H4 (cell line): Measurements from ENCODE around the gene COL12A1. TPM values are rescaled to one million over a fixed set of nuclear protein-coding genes. Genes with fewer than 3 reads are reported as not detected.

Experiments
- DNase-seq: peaks from one replicate; pipeline ENCODE4 v3.0.0-alpha.2; 2015; ENCODE audit warnings: low spot score
- total RNA-seq: library from RNA; depleted of rRNA; stranded (reverse); fragments of >200 nt; shearing (Covaris generic); gene quantifications from 2 replicates; pipeline ENCODE4 v1.2.3, GENCODE V29; 2014; rRNA removed

COL12A1 gene
- total RNA-seq, result 247 and 272 TPM in 2 replicates

DNA sequence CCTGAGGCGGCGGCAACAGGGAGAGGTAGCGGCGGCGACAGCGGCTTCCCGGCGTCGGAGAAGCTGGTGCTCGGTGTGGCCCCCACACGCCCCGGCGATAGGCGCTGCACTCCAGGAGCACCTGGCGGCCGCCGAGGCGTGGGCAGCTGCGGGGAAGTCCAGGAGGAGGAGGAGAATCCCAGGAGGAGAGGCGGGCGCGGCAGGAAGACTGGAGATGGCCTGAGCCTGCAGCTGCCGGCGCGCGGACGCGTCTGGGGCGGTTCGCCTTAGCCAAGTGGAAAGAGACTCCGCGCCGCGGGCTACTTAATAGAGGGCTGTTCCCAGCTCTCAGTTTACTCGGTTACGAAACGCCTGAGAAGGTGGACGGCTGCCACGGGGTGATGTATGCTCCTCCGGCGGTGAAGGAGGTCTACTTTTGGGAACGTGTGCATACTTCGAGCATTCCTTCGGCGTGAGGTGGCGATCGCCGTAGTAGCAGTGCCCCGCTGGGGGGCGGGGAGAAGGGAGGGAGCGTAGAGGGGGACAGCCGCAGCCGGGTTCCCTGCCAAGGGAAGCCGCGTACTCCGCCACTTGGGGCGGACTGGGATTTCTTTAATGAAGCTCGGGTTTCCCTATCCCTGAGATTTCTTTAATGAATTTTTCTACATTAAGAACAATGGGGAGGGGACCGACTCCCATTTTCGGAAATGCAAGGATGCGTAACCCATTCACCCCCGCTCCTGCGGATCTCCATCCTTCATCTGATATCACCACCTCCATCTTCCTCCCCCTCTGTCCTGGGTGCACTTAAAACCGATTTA lies at the start of gene COL12A1:
Gene COL12A1 (minus strand): TSS at position 278 of the 800 bp plus-strand sequence. CDS start 3,261 bp downstream, outside the sequence.
- DNase-seq, result peak; percentile 99

GRCh38 chr6:75250552-75250951 lies 44.7 kb upstream of the COL12A1 start:
- no peak for DNase-seq

- DNase-seq, result no peak
Observed at GRCh38 chr6:75249837-75250236, 44.0 kb upstream of the COL12A1 start.

DNA sequence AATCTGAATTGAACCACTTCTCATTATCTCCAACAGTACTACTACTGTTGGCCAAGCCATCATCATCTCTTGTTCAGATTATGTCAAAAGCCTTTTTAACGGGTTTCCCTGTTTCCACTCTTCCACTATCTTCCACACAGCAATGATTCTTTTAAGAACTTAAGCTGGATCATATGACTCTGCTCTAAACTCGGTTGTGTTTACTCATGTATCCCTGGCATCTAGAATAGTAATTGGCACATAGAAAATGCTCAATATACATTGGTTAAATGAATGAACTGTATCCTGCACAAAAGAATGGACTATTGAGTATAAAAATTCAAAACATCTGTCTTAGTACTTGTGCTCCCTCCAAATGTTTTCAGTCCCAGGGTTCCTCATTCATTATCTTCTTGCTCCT lies 40.5 kb upstream of the COL12A1 start:
- no peak for DNase-seq

GRCh38 chr6:75244063-75244584 lies 38.3 kb upstream of the COL12A1 start:
- no peak for DNase-seq

DNA sequence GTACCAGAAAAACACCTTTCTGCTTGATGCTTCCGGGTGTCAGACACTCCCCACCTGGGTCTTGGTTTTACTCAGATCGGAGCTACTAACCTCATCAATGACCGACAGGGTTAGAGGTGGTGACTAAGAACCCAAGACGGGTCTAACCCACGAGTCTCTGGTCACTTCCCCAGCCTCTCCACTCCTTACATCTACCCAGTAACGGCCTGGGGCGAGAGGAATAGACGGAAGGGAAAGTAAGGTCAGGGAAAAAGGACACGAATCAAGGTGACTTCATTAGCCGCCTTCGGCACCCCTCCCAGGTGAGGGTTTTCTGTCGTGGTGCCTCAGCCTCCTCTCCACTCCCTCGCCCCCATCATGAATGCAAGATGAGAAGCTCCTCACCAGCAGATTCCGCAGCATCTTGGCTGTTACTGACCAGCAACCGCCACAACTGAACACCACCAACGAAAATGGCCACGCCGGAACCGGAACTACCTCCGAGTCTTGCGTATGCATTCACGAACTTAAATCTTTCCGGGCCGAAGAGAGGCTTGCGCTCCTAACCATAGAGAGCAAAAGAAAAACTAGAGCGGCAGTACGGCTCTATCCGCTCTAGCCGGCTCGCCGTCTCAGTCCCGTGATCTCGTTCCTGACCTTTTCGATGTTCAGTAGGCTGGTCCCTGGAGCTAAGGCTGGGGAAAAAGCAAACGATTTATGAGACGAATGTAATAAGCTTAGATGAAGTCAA lies 37.6 kb upstream of the COL12A1 start, which contains the start of gene COX7A2:
Gene COX7A2 (minus strand): TSS at position 469 of the 730 bp plus-strand sequence. CDS start 67 bp downstream, at position 402.
- peak; percentile 98 for DNase-seq

- DNase-seq, result no peak
Observed at GRCh38 chr6:75236630-75237029, 30.8 kb upstream of the COL12A1 start.

DNA sequence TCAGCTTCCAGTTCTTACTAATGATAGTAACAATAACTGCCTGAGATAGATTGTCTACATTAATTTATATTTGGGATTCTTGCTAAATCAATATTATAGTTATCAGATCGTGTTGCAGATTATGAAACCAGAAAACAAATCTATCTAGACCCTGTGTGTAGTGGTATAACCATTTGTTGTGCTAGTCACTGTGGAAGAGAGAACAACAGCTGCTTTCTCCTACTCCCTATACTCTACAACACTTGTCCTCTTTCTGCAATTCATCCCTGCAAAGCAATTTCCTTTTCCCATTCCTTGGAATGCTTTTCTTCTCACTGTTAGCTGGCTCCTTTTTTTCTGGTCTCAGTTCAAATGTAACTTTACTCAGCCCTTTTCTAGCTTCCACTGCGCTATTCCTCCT lies 29.4 kb upstream of the COL12A1 start:
- no peak for DNase-seq

DNA sequence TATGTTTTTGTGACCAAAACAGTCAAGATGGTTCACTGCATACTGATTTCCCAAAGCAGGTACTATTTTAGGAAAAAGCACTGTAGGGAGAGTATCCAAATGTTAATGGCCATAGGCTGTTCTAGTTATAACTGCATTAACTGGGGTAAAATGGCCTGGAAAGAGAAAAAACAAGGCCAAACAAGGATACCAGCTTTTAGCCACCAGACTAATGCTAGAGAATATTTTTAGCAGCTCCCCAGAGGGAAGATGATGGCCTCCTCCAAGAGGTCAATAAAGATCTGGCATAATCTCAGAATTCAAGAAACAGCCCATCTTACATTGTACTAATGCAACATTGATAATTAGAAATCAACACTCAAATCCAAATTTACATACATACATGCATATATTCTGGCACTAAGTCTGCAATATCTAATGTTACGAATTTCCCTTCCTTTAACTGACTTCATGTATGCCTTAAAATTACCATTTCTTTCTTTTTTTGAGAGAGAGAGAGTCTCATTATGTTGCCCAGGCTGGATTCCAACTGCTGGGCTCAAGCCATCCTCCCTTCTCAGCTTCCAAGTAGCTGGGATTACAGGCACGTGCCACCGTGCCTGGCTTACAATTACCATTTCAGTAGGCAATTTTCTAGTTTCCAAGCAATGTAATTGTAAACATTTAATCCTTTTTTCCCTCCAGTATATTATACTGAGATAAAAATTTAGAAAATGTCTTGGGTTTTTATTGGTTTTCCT lies 28.4 kb upstream of the COL12A1 start:
- no peak for DNase-seq

DNA sequence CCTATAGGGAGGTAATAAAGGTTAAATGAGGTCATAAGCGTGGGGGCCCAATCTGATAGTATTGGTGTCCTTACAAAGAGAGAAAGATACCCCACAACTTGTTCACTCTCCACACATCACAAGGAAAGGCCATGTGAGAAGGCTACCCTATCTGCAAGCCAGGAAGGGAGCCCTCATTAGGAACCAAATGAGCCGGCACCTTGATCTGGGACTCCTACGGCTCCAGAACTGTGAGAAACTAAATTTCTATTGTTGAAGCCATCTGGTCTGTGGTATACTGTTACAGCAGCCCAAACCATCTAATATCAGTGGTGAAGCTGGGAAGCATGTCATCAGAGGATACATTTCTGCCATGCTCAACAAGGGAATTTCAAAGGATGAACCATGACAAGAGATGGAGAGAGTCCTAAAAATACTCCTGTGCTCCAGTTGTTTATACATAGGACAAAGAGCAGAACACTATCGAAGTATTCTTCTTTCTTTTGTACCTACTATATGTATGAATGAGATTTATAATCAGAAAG lies 27.3 kb upstream of the COL12A1 start:
- DNase-seq, result no peak

- DNase-seq, result peak; percentile 66
Observed at GRCh38 chr6:75230484-75231325, 24.9 kb upstream of the COL12A1 start.

DNA sequence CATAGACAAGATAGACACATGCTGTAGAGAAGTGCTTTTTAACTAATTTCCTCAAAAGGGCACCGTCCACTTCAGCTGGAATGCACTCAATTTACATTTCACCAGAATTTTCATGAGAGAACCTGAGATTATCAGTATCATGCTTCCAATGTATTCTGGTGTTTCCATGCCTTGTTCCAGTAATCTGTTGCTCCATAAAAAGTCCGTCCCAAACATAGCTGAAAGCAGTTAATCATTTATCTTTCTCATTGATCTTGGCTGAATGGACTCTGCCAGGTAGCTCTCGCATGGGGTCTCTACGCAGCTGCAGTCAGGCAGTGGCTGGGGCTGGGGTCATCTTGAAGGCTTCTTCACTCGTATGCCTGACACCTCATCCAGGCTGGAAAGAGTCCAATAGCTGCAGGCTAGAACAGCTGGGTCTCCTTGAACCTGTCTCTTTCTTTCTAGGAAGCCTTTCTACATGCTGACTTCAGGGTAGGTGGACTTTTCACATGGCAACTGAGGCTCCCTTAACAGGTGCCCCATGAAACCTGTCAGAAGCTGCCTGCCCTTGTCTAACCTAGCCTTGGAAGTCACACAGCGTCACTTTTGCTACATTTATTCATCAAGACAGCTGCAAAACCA lies 18.6 kb upstream of the COL12A1 start:
- no peak for DNase-seq

- no peak for DNase-seq
Observed at GRCh38 chr6:75223428-75223827, 17.6 kb upstream of the COL12A1 start.

- no peak for DNase-seq
Observed at GRCh38 chr6:75222261-75222660, 16.4 kb upstream of the COL12A1 start.

GRCh38 chr6:75221116-75221515 lies 15.3 kb upstream of the COL12A1 start:
- DNase-seq, result no peak

- DNase-seq, result no peak
Observed at GRCh38 chr6:75220357-75220756, 14.5 kb upstream of the COL12A1 start.

DNA sequence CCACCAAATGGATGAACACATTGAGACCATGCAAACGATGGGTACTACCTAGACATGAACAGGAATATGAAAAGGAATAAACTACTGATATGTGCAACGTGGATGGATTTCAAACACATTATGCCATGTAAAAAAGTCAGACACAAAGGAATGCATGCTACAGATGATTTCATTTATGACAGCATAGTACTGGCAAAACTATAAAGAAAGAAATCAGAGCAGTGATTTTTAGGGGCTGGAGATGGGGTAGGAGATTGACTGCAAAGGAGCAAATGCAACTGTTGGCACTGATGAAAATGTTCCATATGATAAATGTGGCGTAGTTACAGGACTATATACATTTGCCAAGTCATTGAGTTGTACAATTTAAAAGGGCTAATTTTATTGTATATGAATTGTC lies 13.4 kb upstream of the COL12A1 start:
- DNase-seq, result no peak

- DNase-seq, result peak; percentile 55
Observed at GRCh38 chr6:75217193-75217592, 11.3 kb upstream of the COL12A1 start.

DNA sequence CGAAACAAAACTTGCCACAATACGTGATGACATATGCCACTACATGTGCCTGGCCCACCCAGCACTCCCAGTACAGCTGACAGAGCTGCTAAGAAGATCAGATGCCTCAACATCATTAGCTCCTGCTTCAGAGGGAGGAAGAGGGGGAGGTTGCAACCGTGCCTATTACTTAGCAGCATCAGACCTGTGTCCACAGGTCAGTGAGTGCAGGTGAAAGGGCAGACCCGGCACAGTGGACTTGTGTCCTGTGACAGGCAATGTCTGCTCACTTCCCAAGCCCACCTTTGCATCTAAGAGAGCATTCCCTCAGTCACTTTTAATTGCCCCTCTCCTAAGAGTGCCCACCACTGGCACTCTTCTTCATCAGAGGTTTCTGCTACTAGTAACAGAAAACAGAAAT lies 9.4 kb upstream of the COL12A1 start:
- DNase-seq, result no peak

- DNase-seq, result no peak
Observed at GRCh38 chr6:75213732-75214131, 7.9 kb upstream of the COL12A1 start.
